Keratinocyte (primary cell): ENCODE results near the gene ZNF316. TPM values are rescaled to one million over a fixed set of nuclear protein-coding genes. Genes with fewer than 3 reads are reported as not detected.
"Not testable (repeated sequence)": the region's sequence is repeated elsewhere in the genome, so short reads cannot be mapped to it uniquely, and the experiment has no call there.

Source experiments
- DNase-seq: peaks from one replicate; pipeline ENCODE4 v3.0.0-alpha.2; 2011; ENCODE audit warnings: low read depth, missing footprints, low spot score
- FAIRE-seq: peaks from 2 replicates; lab custom pipeline; 2011; peaks lifted over from hg19 to GRCh38; lab: Jason Lieb, UNC
- H2AFZ ChIP-seq: 2 replicates; pipeline ENCODE4 v1.6.0; 2012; ENCODE audit warnings: low read length, control low read depth, inconsistent platforms; ENCODE audit not compliant: control insufficient read depth
- H3K27ac ChIP-seq: 2 replicates; pipeline ENCODE4 v1.5.1; 2011; ENCODE audit warnings: low read length; ENCODE audit not compliant: control insufficient read depth, insufficient read depth
- H3K27me3 ChIP-seq: 3 replicates; pipeline ENCODE4 v1.6.0; 2011; ENCODE audit warnings: low read length; ENCODE audit not compliant: control insufficient read depth, insufficient read depth; ENCODE audit errors: extremely low read depth
- H3K36me3 ChIP-seq, 2 experiments: 2 replicates in 1 of 2; 3 replicates in 1 of 2; pipeline ENCODE4 v1.5.1; 2011; ENCODE audit warnings: low read length in 2 of 2, mild to moderate bottlenecking in 1 of 2; ENCODE audit not compliant: control insufficient read depth in 2 of 2, insufficient read depth in 2 of 2; ENCODE audit errors: extremely low read depth in 1 of 2
- H3K4me1 ChIP-seq: 3 replicates; pipeline ENCODE4 v1.5.1; 2011; ENCODE audit warnings: low read length; ENCODE audit not compliant: control insufficient read depth, insufficient read depth; ENCODE audit errors: extremely low read depth
- H3K4me2 ChIP-seq: 3 replicates; pipeline ENCODE4 v1.6.0; 2011; ENCODE audit warnings: low read depth, low read length; ENCODE audit not compliant: control insufficient read depth, insufficient read depth; ENCODE audit errors: extremely low read depth
- H3K4me3 ChIP-seq, 3 experiments: fragments of 200-600 bp in 1 of 3; sonication (generic) in 1 of 3; 2 replicates in 2 of 3; 3 replicates in 1 of 3; pipeline ENCODE4 v1.5.1; 2011 to 2016; ENCODE audit warnings: low read length in 3 of 3, mild to moderate bottlenecking in 3 of 3, control low read depth in 2 of 3, inconsistent platforms in 1 of 3, low read depth in 1 of 3, mixed read lengths in 1 of 3, mixed run types in 1 of 3, moderate library complexity in 1 of 3; ENCODE audit not compliant: control insufficient read depth in 2 of 3, insufficient read depth in 2 of 3; ENCODE audit errors: extremely low read depth in 1 of 3
- H3K79me2 ChIP-seq: 2 replicates; pipeline ENCODE4 v1.6.0; 2012; ENCODE audit warnings: low read length; ENCODE audit not compliant: control insufficient read depth, insufficient read depth
- H3K9ac ChIP-seq: 3 replicates; pipeline ENCODE4 v1.6.0; 2011; ENCODE audit warnings: low read length; ENCODE audit not compliant: control insufficient read depth, insufficient read depth; ENCODE audit errors: extremely low read depth
- H3K9me1 ChIP-seq: 3 replicates; pipeline ENCODE4 v1.6.0; 2011; ENCODE audit warnings: low read length; ENCODE audit not compliant: control insufficient read depth, insufficient read depth; ENCODE audit errors: extremely low read depth
- H3K9me3 ChIP-seq: 2 replicates; pipeline ENCODE4 v1.5.1; 2012; ENCODE audit warnings: low read depth, low read length; ENCODE audit not compliant: control insufficient read depth
- H4K20me1 ChIP-seq: 3 replicates; pipeline ENCODE4 v1.6.0; 2011; ENCODE audit warnings: low read length; ENCODE audit not compliant: control insufficient read depth, insufficient read depth; ENCODE audit errors: extremely low read depth
- EZH2 ChIP-seq: IDR thresholded peaks from one replicate; pipeline ENCODE4 v1.6.1; 2012; ENCODE audit warnings: inconsistent platforms, mild to moderate bottlenecking, low read length, moderate library complexity
- dilution Hi-C: fragments of 300-500 bp; cut with MboI; formaldehyde crosslinking; loops from one replicate; pipeline ENCODE4 v1.7.0; 2020; ENCODE audit warnings: low sequenced_read_pairs; ENCODE audit not compliant: extremely low pct_ligation_motif_present
- polyA plus RNA-seq, 5 experiments: library from polyadenylated mRNA; depleted of rRNA in 3 of 5; stranded (reverse) in 3 of 5; stranded (forward) in 1 of 5; unstranded in 1 of 5; fragments of >200 nt; gene quantifications; 1 replicate in 1 of 5; 2 replicates in 3 of 5; 3 replicates in 1 of 5; pipeline versions ENCODE4 v1.2.1 to v1.2.3, GENCODE V29; 2011 to 2012; ENCODE audit warnings: missing spikeins in 2 of 5, low read depth in 1 of 5, low replicate concordance in 1 of 5
- TF ChIP-seq, protein P1 (sequence below), 3 experiments: IDR thresholded peaks in 1 of 3; conservative IDR thresholded peaks in 1 of 3; optimal IDR thresholded peaks in 1 of 3; 2 replicates in 2 of 3; 3 replicates in 1 of 3; pipeline versions ENCODE3 to v1.5.1; 2011; ENCODE audit warnings: low read length in 3 of 3, mild to moderate bottlenecking in 3 of 3, moderate library complexity in 2 of 3, control low read depth in 1 of 3, inconsistent platforms in 1 of 3; ENCODE audit not compliant: insufficient read depth in 2 of 3; ENCODE audit errors: extremely low read depth in 1 of 3

Gene ZNF316
- polyA plus RNA-seq, 1 donor (not counting 4 experiments of a cell fraction or from before 2014, with no cell fraction given): 5.1 TPM

DNA sequence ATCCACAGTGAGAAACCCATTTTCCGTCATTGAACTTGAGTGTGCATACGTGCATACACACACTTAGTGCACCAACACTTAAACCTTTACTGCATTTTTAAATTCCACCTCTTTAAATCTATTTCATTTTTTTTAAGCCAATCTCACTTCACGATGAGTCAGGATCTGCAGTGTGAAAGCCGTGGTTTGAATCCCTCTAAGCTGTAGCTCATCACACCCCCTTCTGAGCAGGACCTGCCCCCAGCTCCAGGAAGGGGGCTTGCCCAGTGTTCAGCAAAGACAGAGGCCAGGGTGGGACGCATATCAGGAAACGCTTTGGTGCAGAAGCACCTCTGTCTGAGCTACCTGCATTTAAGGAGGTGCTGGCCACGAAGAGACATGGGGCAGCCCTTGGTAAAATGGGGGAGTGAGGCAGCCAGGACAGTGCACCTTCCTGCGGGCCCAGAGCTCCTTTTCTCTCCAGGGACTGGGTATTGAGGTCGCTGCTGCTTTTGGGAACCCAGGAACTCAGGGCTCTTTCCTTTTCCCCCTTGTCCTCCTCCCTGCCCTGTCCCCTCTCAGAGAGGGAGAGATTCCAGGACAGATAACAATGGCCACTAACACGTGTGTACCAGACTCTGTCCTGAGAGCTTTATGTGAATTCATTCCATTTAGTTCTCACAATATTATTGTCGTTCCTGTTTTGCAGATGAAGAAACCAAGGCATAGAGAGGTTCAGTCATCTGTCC is 21.7 kb downstream of the ZNF316 start:
- no peak overlapping the region for H3K27ac ChIP-seq
- no peak for TF ChIP-seq EZH2
- TF ChIP-seq, protein P1, sequence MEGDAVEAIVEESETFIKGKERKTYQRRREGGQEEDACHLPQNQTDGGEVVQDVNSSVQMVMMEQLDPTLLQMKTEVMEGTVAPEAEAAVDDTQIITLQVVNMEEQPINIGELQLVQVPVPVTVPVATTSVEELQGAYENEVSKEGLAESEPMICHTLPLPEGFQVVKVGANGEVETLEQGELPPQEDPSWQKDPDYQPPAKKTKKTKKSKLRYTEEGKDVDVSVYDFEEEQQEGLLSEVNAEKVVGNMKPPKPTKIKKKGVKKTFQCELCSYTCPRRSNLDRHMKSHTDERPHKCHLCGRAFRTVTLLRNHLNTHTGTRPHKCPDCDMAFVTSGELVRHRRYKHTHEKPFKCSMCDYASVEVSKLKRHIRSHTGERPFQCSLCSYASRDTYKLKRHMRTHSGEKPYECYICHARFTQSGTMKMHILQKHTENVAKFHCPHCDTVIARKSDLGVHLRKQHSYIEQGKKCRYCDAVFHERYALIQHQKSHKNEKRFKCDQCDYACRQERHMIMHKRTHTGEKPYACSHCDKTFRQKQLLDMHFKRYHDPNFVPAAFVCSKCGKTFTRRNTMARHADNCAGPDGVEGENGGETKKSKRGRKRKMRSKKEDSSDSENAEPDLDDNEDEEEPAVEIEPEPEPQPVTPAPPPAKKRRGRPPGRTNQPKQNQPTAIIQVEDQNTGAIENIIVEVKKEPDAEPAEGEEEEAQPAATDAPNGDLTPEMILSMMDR (optimal IDR thresholded peaks at IDR 0.05 in 1 of 3, IDR thresholded peaks at IDR 0.05 in 1 of 3, conservative IDR thresholded peaks at IDR 0.05 in 1 of 3; ENCODE audit: extremely low read depth in 1 of 3, insufficient read depth in 2 of 3, low read length in 3 of 3): no peak
- H3K9me3 ChIP-seq: no peaks in the 10 kb centered on the region
- no peaks in the 10 kb centered on the region for H3K79me2 ChIP-seq
- dilution Hi-C loops: no loop called here
- H2AFZ ChIP-seq: no peak overlapping the region
- no peaks in the 10 kb centered on the region for H3K27me3 ChIP-seq
- no peak overlapping the region for H3K9ac ChIP-seq
- H4K20me1 ChIP-seq: no peaks in the 10 kb centered on the region
- no peak overlapping the region for H3K4me3 ChIP-seq
- no peaks in the 10 kb centered on the region for H3K36me3 ChIP-seq
- no peaks in the 10 kb centered on the region for H3K4me1 ChIP-seq
- no peak overlapping the region for H3K4me2 ChIP-seq
- no peak for DNase-seq
- no peaks in the 10 kb centered on the region for H3K9me1 ChIP-seq
- no peak for FAIRE-seq

DNA sequence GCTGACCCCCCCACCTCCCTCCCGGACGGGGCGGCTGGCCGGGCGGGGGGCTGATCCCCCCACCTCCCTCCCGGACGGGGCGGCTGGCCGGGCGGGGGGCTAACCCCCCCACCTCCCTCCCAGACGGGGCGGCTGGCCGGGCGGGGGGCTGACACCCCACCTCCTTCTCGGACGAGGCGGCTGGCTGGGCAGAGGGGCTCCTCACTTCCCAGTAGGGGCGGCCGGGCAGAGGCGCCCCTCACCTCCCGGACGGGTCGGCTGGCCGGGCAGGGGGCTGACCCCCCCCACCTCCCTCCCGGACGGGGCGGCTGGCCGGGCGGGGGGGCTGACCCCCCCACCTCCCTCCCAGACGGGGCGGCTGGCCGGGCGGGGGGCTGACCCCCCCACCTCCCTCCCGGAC is 33.7 kb downstream of the ZNF316 start:
- H3K79me2 ChIP-seq, H3K9me1 ChIP-seq, H3K4me2 ChIP-seq, H2AFZ ChIP-seq, dilution Hi-C loops, H3K27me3 ChIP-seq, H3K27ac ChIP-seq, H3K9me3 ChIP-seq, H3K36me3 ChIP-seq, H4K20me1 ChIP-seq, FAIRE-seq, H3K4me1 ChIP-seq, DNase-seq, H3K9ac ChIP-seq, H3K4me3 ChIP-seq: not testable (repeated sequence)
